Heart left ventricle (tissue), 16 donors: Measurements from ENCODE around the gene RAP1B. TPM values are rescaled to one million over a fixed set of nuclear protein-coding genes. Genes with fewer than 3 reads are reported as not detected.
A peak's percentile ranks its signal among the peaks of the same experiment; 100 is the strongest.

Experiments used
- ATAC-seq, 4 donors: fragments of 200-7000 bp; cut with Tn5 transposase; one replicate each; pipeline ENCODE4 v1.9.1; 2020 to 2022; ENCODE audit warnings: moderate library complexity in 4 of 4, mild to moderate bottlenecking in 3 of 4, moderate number of reproducible peaks in 1 of 4
- DNase-seq, 5 donors: peaks; one replicate each; pipeline ENCODE4 v3.0.0-alpha.2; 2020
- H3K27ac ChIP-seq, 12 donors: fragments of 200-600 bp; sonication (generic) in 4 of 12; one replicate each; pipeline versions ENCODE4 v1.5.0 to v1.8.0; 2016 to 2022; ENCODE audit warnings: mild to moderate bottlenecking in 2 of 12
- H3K27me3 ChIP-seq, 9 donors: fragments of 200-600 bp; sonication (generic) in 2 of 9; one replicate each; pipeline versions ENCODE4 v1.5.1 to v1.8.0; 2016 to 2022; ENCODE audit warnings: mild to moderate bottlenecking in 3 of 9
- H3K36me3 ChIP-seq, 9 donors: fragments of 200-600 bp; sonication (generic) in 2 of 9; one replicate each; pipeline versions ENCODE4 v1.5.0 to v1.8.0; 2018 to 2022; ENCODE audit warnings: mild to moderate bottlenecking in 2 of 9
- H3K4me1 ChIP-seq, 12 donors: fragments of 200-600 bp; sonication (generic) in 4 of 12; one replicate each; pipeline versions ENCODE4 v1.5.0 to v1.8.0; 2016 to 2022; ENCODE audit warnings: mild to moderate bottlenecking in 3 of 12
- H3K4me3 ChIP-seq, 12 donors: fragments of 200-600 bp; sonication (generic) in 4 of 12; one replicate each; pipeline versions ENCODE4 v1.5.0 to v1.8.0; 2017 to 2022; ENCODE audit warnings: mild to moderate bottlenecking in 9 of 12, moderate library complexity in 4 of 12
- H3K9me3 ChIP-seq, 12 donors: fragments of 200-600 bp; sonication (generic) in 4 of 12; one replicate each; pipeline versions ENCODE4 v1.5.0 to v1.8.0; 2016 to 2022; ENCODE audit warnings: mild to moderate bottlenecking in 1 of 12
- CTCF ChIP-seq, 12 donors: fragments of 200-600 bp; sonication (generic) in 4 of 12; IDR thresholded peaks; one replicate each; pipeline versions ENCODE4 v1.5.0 to v1.8.0; 2018 to 2022; ENCODE audit warnings: antibody characterized with exemption in 12 of 12, mild to moderate bottlenecking in 5 of 12
- POLR2A ChIP-seq, 2 donors: fragments of 450-650 bp; IDR thresholded peaks; one replicate each; pipeline ENCODE4 v1.6.1; 2017; ENCODE audit warnings: antibody characterized with exemption in 2 of 2, mild to moderate bottlenecking in 2 of 2, moderate library complexity in 2 of 2
- WGBS, 4 donors: extraction: QIAGEN DNeasy Blood & Tissue Kit in 2 of 4; methylation state at CpG; one replicate each; pipeline versions ENCODE4 v1.1.5 to v1.1.7; 2013 to 2018; 5-methylcytosine and 5-hydroxymethylcytosine counted together
- intact Hi-C, 10 donors: fragments of 100-400 bp; cut with DNase I; formaldehyde crosslinking; loops; one replicate each; pipeline versions ENCODE4 v1.11.1 to v1.14.2; 2022
- polyA plus RNA-seq, 2 donors: library from polyadenylated mRNA; stranded (reverse); fragments of 200-250 nt; gene quantifications; one replicate each; pipeline ENCODE4 v1.2.3, GENCODE V29; 2013
- total RNA-seq, 9 donors: library from RNA; depleted of rRNA in 2 of 9; stranded (reverse); fragments of >200 nt in 2 of 9; fragmentation: NEBNext Ultra II Directional in 3 of 9; extraction: Animal tissue kit (Norgen Biotek cat#: 25700) in 3 of 9; gene quantifications; one replicate each; pipeline versions ENCODE4 v1.1.0 to v1.2.4, GENCODE V29; 2016 to 2023
- donor health status: ischemic (EF 13 %, LVEDD 7.1; RV severe dilation, severe dysfunction).
- donor health status: healthy with polysubstance abuse.
- donor health status: DM: no; HTN: yes; CAD: no.
- donor health status: DM: no; HTN: no; CAD: no.
- donor health status: ischemic (EF 25% LVEDD 6.9; RV normal size, moderate dysfunction).
- donor health status: ischemic (EF 25% LVEDD 5.7; RV mildly dilated, moderate dysfunction).
- donor health status: healthy.
- donor health status: DM: yes; HTN: yes; CAD: no.
- donor health status: ischemic (EF 35%, LVEDD 5.7; RV mildly dilated, moderate dysfunction).
- donor health status: nonischemic (EF 11% LVEDD 7.7; RV severe dilation, severe dysfunction).
- donor health status: DM: yes; HTN: yes; CAD: no.
- donor health status: PGD.
- donor health status: ischemic (EF 29% LVEDD 5.4; RV normal size, mild dysfunction).
- donor health status: nonischemic (EF 23%, LVEDD 6.1; RV moderate dilation, normal function).

Gene RAP1B
- total and polyA plus RNA-seq, 11 donors: 25.3 to 113 (median 52.2) TPM

- Histone ChIP-seq H3K27me3 (no peaks in the 10 kb centered on the region), H3K9me3 (no peaks in the 10 kb centered on the region), H3K4me3 (peak overlapping the region; percentile 54 to 91 (median 82)), H3K27ac (peak overlapping the region; percentile 95 to 99 (median 96)), H3K4me1 (peaks cover 5 to 60% (median 50%) of the 10 kb centered on the region in 12 donors), H3K36me3 (peaks cover 0 to 5% (median 0%) of the 10 kb centered on the region in 9 donors)
- 2 to 5% (median 3%) methylated on average over 5 of the region's 5 CpGs for WGBS, 4 donors
- peak in 1 of 4 donors; percentile 13 for ATAC-seq
- intact Hi-C loops: loop anchor here in 9 of 10 donors (5.0 to 10.0 kb wide), 8 partner anchors 63 to 390 kb away; partner anchors contain the start of gene NUP107 (in 3 of the 9)
- no peak for DNase-seq
- no peak for TF ChIP-seq POLR2A (IDR thresholded peaks at IDR 0.05)
- TF ChIP-seq CTCF (IDR thresholded peaks at IDR 0.05): no peak
Observed at GRCh38 chr12:68612202-68612601, 1.5 kb downstream of the RAP1B start.

- TF ChIP-seq CTCF (IDR thresholded peaks at IDR 0.05) (no peak), POLR2A (IDR thresholded peaks at IDR 0.05) (no peak)
- no peak for DNase-seq
- Histone ChIP-seq H3K4me1 (peaks cover 5 to 65% (median 55%) of the 10 kb centered on the region in 12 donors), H3K36me3 (peaks cover 0 to 7% (median 0%) of the 10 kb centered on the region in 9 donors), H3K4me3 (peak overlapping the region in 11 of 12 donors; percentile 59 to 91 (median 85)), H3K9me3 (no peaks in the 10 kb centered on the region), H3K27me3 (no peaks in the 10 kb centered on the region), H3K27ac (peak overlapping the region in 11 of 12 donors; percentile 95 to 99 (median 96))
- WGBS, 4 donors: 34 to 46% (median 36%) methylated on average over 6 of the region's 6 CpGs
- intact Hi-C loops: loop anchor here in 9 of 10 donors (5.0 to 10.0 kb wide), 8 partner anchors 62 to 390 kb away; partner anchors contain the start of gene NUP107 (in 3 of the 9)
- ATAC-seq: no peak
Observed at GRCh38 chr12:68612697-68613096, 2.0 kb downstream of the RAP1B start.

GRCh38 chr12:68613209-68613904 is 2.7 kb downstream of the RAP1B start:
- Histone ChIP-seq H3K4me1 (peaks cover 5 to 72% (median 59%) of the 10 kb centered on the region in 12 donors), H3K36me3 (peaks cover 0 to 12% (median 0%) of the 10 kb centered on the region in 9 donors), H3K4me3 (peak overlapping the region in 8 of 12 donors; percentile 59 to 91 (median 82)), H3K27me3 (no peaks in the 10 kb centered on the region), H3K27ac (peak overlapping the region in 6 of 12 donors; percentile 96 to 99 (median 97)), H3K9me3 (no peaks in the 10 kb centered on the region)
- WGBS, 4 donors: 80 to 83% (median 81%) methylated on average over 18 of the region's 18 CpGs
- DNase-seq: no peak
- intact Hi-C loops: loop anchor here in 9 of 10 donors (5.0 to 10.0 kb wide), 8 partner anchors 61 to 391 kb away; partner anchors contain the start of gene NUP107 (in 3 of the 9)
- TF ChIP-seq CTCF (IDR thresholded peaks at IDR 0.05) (no peak), POLR2A (IDR thresholded peaks at IDR 0.05) (no peak)
- no peak for ATAC-seq

- ATAC-seq (no peak), DNase-seq (no peak)
- H3K27me3 ChIP-seq: no peaks in the 10 kb centered on the region
- WGBS, 4 donors: 59 to 68% (median 63%) methylated on average over 5 of the region's 5 CpGs
- intact Hi-C loops: loop anchor here in 9 of 10 donors (5.0 to 10.0 kb wide), 8 partner anchors 61 to 392 kb away; partner anchors contain the start of gene NUP107 (in 3 of the 9)
- no peak for TF ChIP-seq POLR2A (IDR thresholded peaks at IDR 0.05)
- TF ChIP-seq CTCF (IDR thresholded peaks at IDR 0.05): no peak
- peaks cover 0 to 16% (median 0%) of the 10 kb centered on the region in 9 donors for H3K36me3 ChIP-seq
- peak overlapping the region in 2 of 12 donors; percentile 34 to 97 for H3K27ac ChIP-seq
- H3K4me1 ChIP-seq: peaks cover 8 to 80% (median 65%) of the 10 kb centered on the region in 12 donors
- H3K9me3 ChIP-seq: no peaks in the 10 kb centered on the region
- H3K4me3 ChIP-seq: peak overlapping the region in 3 of 12 donors; percentile 78 to 91 (median 87)
Observed at GRCh38 chr12:68614105-68614679, 3.5 kb downstream of the RAP1B start.
